HG02943 (cell line): ENCODE results near the gene DDR1.
"Not testable (repeated sequence)": the region's sequence is repeated elsewhere in the genome, so short reads cannot be mapped to it uniquely, and the experiment has no call there.

Source experiments
- ATAC-seq: cut with Tn5 transposase; IDR thresholded peaks from one replicate; pipeline ENCODE4 v1.9.1; 2021; ENCODE audit warnings: mild to moderate bottlenecking, low read depth, moderate library complexity; ENCODE audit not compliant: unreplicated experiment

Gene DDR1

GRCh38 chr6:30852459-30852858 lies 31.9 kb upstream of the DDR1 start:
- not testable (repeated sequence) for ATAC-seq

- ATAC-seq, result no peak
Measured at GRCh38 chr6:30854285-30855040, 29.9 kb upstream of the DDR1 start.

GRCh38 chr6:30855429-30856075 lies 28.8 kb upstream of the DDR1 start:
- ATAC-seq, result no peak

- no peak for ATAC-seq
Measured at GRCh38 chr6:30857112-30857511, 27.2 kb upstream of the DDR1 start.

- ATAC-seq, result no peak
Measured at GRCh38 chr6:30857549-30857948, 26.8 kb upstream of the DDR1 start.

GRCh38 chr6:30859726-30860125 lies 24.6 kb upstream of the DDR1 start:
- ATAC-seq, result not testable (repeated sequence)

GRCh38 chr6:30861257-30862048 lies 22.9 kb upstream of the DDR1 start:
- no peak for ATAC-seq

- ATAC-seq, result no peak
Measured at GRCh38 chr6:30862156-30862875, 22.0 kb upstream of the DDR1 start.

- ATAC-seq, result no peak
Measured at GRCh38 chr6:30864325-30864724, 20.0 kb upstream of the DDR1 start.

- ATAC-seq, result not testable (repeated sequence)
Measured at GRCh38 chr6:30869241-30869749, 15.0 kb upstream of the DDR1 start.

- ATAC-seq, result no peak
Measured at GRCh38 chr6:30870546-30870945, 13.8 kb upstream of the DDR1 start.

- ATAC-seq, result no peak
Measured at GRCh38 chr6:30871592-30872183, 12.6 kb upstream of the DDR1 start.

- no peak for ATAC-seq
Measured at GRCh38 chr6:30873137-30873640, 11.1 kb upstream of the DDR1 start.

- not testable (repeated sequence) for ATAC-seq
Measured at GRCh38 chr6:30873795-30874194, 10.5 kb upstream of the DDR1 start.

GRCh38 chr6:30875244-30876038 lies 8.9 kb upstream of the DDR1 start:
- no peak for ATAC-seq

- no peak for ATAC-seq
Measured at GRCh38 chr6:30876039-30876730, 8.1 kb upstream of the DDR1 start.

- ATAC-seq, result no peak
Measured at GRCh38 chr6:30877419-30878262, 6.7 kb upstream of the DDR1 start.
